Mesenchymal stem cell (in vitro differentiated cells and primary cell): ENCODE measurements around the gene ZNF280B.
"Not testable (repeated sequence)": the region's sequence is repeated elsewhere in the genome, so short reads cannot be mapped to it uniquely, and the experiment has no call there.

Experiments used
- DNase-seq: peaks from one replicate; pipeline ENCODE4 v3.0.0-alpha.2; 2013
- H2AFZ ChIP-seq: one replicate; pipeline ENCODE4 v1.6.1; 2013; ENCODE audit warnings: low read depth, mild to moderate bottlenecking, control low read depth, inconsistent platforms, low read length, moderate library complexity
- H2AK5ac ChIP-seq: 2 replicates; pipeline ENCODE4 v1.6.1; 2013; ENCODE audit warnings: low read length, moderate library complexity, mild to moderate bottlenecking, inconsistent platforms; ENCODE audit not compliant: severe bottlenecking
- H2BK120ac ChIP-seq: one replicate; pipeline ENCODE4 v1.6.1; 2013; ENCODE audit warnings: low read depth, mild to moderate bottlenecking, inconsistent platforms, low read length, moderate library complexity
- H2BK12ac ChIP-seq, 2 experiments: one replicate each; pipeline ENCODE4 v1.6.1; 2013; ENCODE audit warnings: inconsistent platforms in 2 of 2, low read length in 2 of 2, mild to moderate bottlenecking in 2 of 2, moderate library complexity in 2 of 2, control low read depth in 1 of 2
- H2BK15ac ChIP-seq: one replicate; pipeline ENCODE4 v1.6.1; 2013; ENCODE audit warnings: mild to moderate bottlenecking, low read depth, inconsistent platforms; ENCODE audit not compliant: poor library complexity, severe bottlenecking
- H2BK5ac ChIP-seq: 2 replicates; pipeline ENCODE4 v1.6.1; 2013; ENCODE audit warnings: low read depth, mild to moderate bottlenecking, low read length, control low read depth, inconsistent platforms; ENCODE audit not compliant: poor library complexity, severe bottlenecking
- H3K14ac ChIP-seq, 2 experiments: one replicate each; pipeline ENCODE4 v1.6.1; 2013; ENCODE audit warnings: inconsistent platforms in 2 of 2, low read length in 2 of 2, control low read depth in 1 of 2, mild to moderate bottlenecking in 1 of 2, moderate library complexity in 1 of 2
- H3K18ac ChIP-seq, 2 experiments: one replicate each; pipeline ENCODE4 v1.6.1; 2013; ENCODE audit warnings: inconsistent platforms in 2 of 2, low read length in 2 of 2, control low read depth in 1 of 2, low read depth in 1 of 2, mild to moderate bottlenecking in 1 of 2
- H3K23ac ChIP-seq, 2 experiments: one replicate each; pipeline ENCODE4 v1.6.1; 2013; ENCODE audit warnings: inconsistent platforms in 2 of 2, low read length in 2 of 2, mild to moderate bottlenecking in 2 of 2, moderate library complexity in 2 of 2, control low read depth in 1 of 2
- H3K27ac ChIP-seq: 2 replicates; pipeline ENCODE4 v1.5.1; 2013; ENCODE audit warnings: mild to moderate bottlenecking, moderate library complexity, low read length, control low read depth, inconsistent platforms; ENCODE audit not compliant: poor library complexity, severe bottlenecking
- H3K27me3 ChIP-seq, 2 experiments: 2 replicates each; pipeline versions ENCODE4 v1.6.1 to v1.7.0; 2013; ENCODE audit warnings: low read length in 2 of 2, mild to moderate bottlenecking in 2 of 2, moderate library complexity in 2 of 2, control low read depth in 1 of 2, inconsistent platforms in 1 of 2; ENCODE audit not compliant: control insufficient read depth in 1 of 2, insufficient read depth in 1 of 2
- H3K36me3 ChIP-seq, 2 experiments: 2 replicates each; pipeline versions ENCODE4 v1.6.1 to v1.7.0; 2013; ENCODE audit warnings: low read length in 2 of 2, control low read depth in 1 of 2, inconsistent platforms in 1 of 2, low read depth in 1 of 2, mild to moderate bottlenecking in 1 of 2; ENCODE audit not compliant: insufficient read depth in 2 of 2, control insufficient read depth in 1 of 2
- H3K4ac ChIP-seq, 2 experiments: one replicate each; pipeline ENCODE4 v1.6.1; 2013; ENCODE audit warnings: inconsistent platforms in 2 of 2, low read length in 2 of 2, mild to moderate bottlenecking in 2 of 2, moderate library complexity in 2 of 2, control low read depth in 1 of 2, low read depth in 1 of 2
- H3K4me1 ChIP-seq: 2 replicates; pipeline ENCODE4 v1.6.1; 2013; ENCODE audit warnings: low read depth, low read length, control low read depth; ENCODE audit not compliant: control insufficient read depth, insufficient read depth
- H3K4me2 ChIP-seq: 2 replicates; pipeline ENCODE4 v1.6.1; 2013; ENCODE audit warnings: low read length, mild to moderate bottlenecking, inconsistent platforms; ENCODE audit not compliant: poor library complexity, severe bottlenecking
- H3K4me3 ChIP-seq, 2 experiments: 2 replicates each; pipeline versions ENCODE4 v1.5.1 to v1.7.0; 2013; ENCODE audit warnings: low read length in 2 of 2, mild to moderate bottlenecking in 2 of 2, control low read depth in 1 of 2, low read depth in 1 of 2; ENCODE audit not compliant: insufficient read depth in 1 of 2
- H3K79me1 ChIP-seq: replicated peaks from 2 replicates; pipeline ENCODE4 v1.6.1; 2013; ENCODE audit warnings: mild to moderate bottlenecking, control low read depth, low read length, inconsistent platforms; ENCODE audit not compliant: poor library complexity, severe bottlenecking
- H3K9ac ChIP-seq: 2 replicates; pipeline ENCODE4 v1.7.0; 2013; ENCODE audit warnings: mild to moderate bottlenecking, low read length, moderate library complexity
- H3K9me3 ChIP-seq: 2 replicates; pipeline ENCODE4 v1.7.0; 2013; ENCODE audit warnings: mild to moderate bottlenecking, low read length; ENCODE audit not compliant: control insufficient read depth
- H4K8ac ChIP-seq: one replicate; pipeline ENCODE4 v1.6.1; 2013; ENCODE audit warnings: inconsistent platforms, mild to moderate bottlenecking, low read length, moderate library complexity
- H4K91ac ChIP-seq: one replicate; pipeline ENCODE4 v1.6.1; 2013; ENCODE audit warnings: mild to moderate bottlenecking, low read length, inconsistent platforms
- WGBS: methylation state at CpG from one replicate; pipeline ENCODE4 v1.1.7; 2013; ENCODE audit warnings: mixed read lengths; 5-methylcytosine and 5-hydroxymethylcytosine counted together

Gene ZNF280B

DNA sequence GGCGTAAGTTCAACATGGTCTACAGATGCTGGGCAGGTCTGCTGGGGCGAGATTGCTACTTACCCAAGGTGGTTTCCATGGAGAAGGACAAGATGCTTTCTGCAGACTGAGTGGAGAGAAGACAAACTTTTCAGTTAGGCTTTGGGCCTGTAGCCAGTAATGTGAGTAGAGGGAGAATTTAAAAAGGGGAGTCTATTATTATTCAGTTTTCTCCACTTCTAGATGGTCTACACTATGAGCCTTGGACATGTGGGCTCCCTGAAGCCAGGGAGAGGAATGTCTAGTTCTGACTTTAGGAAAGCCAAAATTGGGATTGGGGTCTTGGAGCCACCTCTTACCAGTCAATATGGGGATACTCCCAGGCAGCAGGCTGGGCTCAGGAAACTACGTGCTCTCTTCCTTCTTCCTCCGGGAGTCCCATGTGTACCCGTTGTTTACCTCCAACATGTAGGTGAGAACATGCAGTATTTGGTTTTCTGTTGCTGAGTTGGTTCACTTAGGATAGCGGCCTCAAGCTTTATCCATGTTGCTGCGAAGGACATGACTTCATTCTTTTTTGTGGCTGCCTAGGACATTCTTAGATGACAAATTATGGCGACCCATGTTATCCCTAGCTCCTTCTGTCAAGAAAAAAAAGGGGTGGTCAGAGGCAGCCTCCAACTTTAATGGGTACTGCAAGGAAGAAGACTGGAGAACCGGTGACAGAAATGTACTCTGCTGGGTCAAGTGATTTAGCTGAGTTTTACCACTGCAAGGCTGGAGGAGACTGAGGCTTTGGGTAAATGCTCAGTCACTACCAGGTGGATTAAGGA is 26.3 kb upstream of the ZNF280B start:
- WGBS = 66% methylated on average over 9 of the region's 9 CpGs
- Histone ChIP-seq H3K9ac (no peak overlapping the region), H3K14ac (no peak overlapping the region), H2AFZ (no peak overlapping the region), H3K4me2 (no peak overlapping the region), H3K79me1 (no peaks in the 10 kb centered on the region), H2BK12ac (no peak overlapping the region), H3K4me3 (no peak overlapping the region), H3K27me3 (peaks cover 0 to 2% of the 10 kb centered on the region in 2 experiments), H3K27ac (no peak overlapping the region), H2BK5ac (no peak overlapping the region), H3K18ac (no peak overlapping the region), H3K9me3 (peaks cover 3% of the 10 kb centered on the region), H3K23ac (no peak overlapping the region), H2AK5ac (no peak overlapping the region), H3K4ac (no peak overlapping the region), H3K4me1 (no peaks in the 10 kb centered on the region), H4K8ac (no peak overlapping the region), H4K91ac (no peak overlapping the region), H2BK15ac (no peak overlapping the region), H3K36me3 (no peaks in the 10 kb centered on the region), H2BK120ac (no peak overlapping the region)
- DNase-seq = no peak

DNA sequence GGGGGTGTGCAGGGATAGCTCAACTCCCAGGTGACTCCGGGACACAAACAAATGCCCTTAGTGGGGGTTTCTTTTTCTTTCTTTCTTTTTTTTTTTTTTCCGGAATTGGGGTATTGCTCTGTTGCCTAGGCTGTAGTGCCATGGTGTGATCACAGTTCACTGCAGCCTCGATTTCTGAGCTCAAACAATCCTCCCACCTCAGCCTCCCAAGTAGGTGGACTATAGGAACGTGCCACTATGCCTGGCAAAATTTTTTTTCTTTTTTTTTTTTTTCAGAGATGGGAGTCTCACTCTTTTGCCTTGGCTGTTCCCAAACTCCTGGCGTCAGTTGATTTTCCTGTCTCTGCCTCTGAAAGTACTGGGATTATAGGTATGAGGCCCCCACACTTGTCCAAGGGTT is 25.3 kb upstream of the ZNF280B start:
- Histone ChIP-seq H3K4me3 (no peak overlapping the region), H3K27me3 (peaks cover 0 to 2% of the 10 kb centered on the region in 2 experiments), H3K27ac (no peak overlapping the region), H3K4ac (no peak overlapping the region), H3K36me3 (no peaks in the 10 kb centered on the region), H2BK12ac (no peak overlapping the region), H3K9ac (no peak overlapping the region), H2BK5ac (no peak overlapping the region), H3K9me3 (peaks cover 3% of the 10 kb centered on the region), H4K8ac (no peak overlapping the region), H3K4me2 (no peak overlapping the region), H2AFZ (no peak overlapping the region), H4K91ac (no peak overlapping the region), H3K18ac (no peak overlapping the region), H3K79me1 (no peaks in the 10 kb centered on the region), H2AK5ac (no peak overlapping the region), H3K4me1 (no peaks in the 10 kb centered on the region), H2BK120ac (no peak overlapping the region), H3K14ac (no peak overlapping the region), H2BK15ac (no peak overlapping the region), H3K23ac (no peak overlapping the region)
- WGBS = 50% methylated on average over 1 of the region's 5 CpGs
- DNase-seq = no peak

DNA sequence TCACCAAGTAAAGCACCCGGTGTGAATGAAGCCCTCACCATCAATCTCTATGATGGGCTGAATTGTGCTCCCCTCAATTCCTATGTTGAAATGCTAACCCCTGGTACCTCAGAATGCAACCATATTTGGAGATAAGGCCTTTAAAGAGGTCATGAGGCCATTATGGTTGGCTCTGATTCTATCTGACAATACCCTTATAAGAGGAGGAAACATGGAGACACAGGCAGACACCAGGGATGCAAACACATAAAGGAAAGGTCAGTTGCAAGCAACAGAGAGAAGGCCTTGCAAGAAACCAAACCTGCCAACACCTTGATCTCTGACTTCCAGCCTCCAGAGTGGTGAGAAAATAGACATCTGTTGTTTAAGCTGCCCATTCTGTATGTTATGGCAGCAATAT is 24.9 kb upstream of the ZNF280B start:
- 83% methylated on average over 1 of the region's 1 CpG for WGBS
- H3K23ac ChIP-seq = no peak overlapping the region
- H4K8ac ChIP-seq = no peak overlapping the region
- no peak overlapping the region for H3K4me3 ChIP-seq
- no peak overlapping the region for H3K4ac ChIP-seq
- H3K4me2 ChIP-seq = no peak overlapping the region
- H3K4me1 ChIP-seq = no peaks in the 10 kb centered on the region
- no peak overlapping the region for H2BK12ac ChIP-seq
- no peak overlapping the region for H3K14ac ChIP-seq
- H2AFZ ChIP-seq = no peak overlapping the region
- no peaks in the 10 kb centered on the region for H3K36me3 ChIP-seq
- H4K91ac ChIP-seq = no peak overlapping the region
- peaks cover 0 to 2% of the 10 kb centered on the region in 2 experiments for H3K27me3 ChIP-seq
- no peak overlapping the region for H2BK5ac ChIP-seq
- no peak overlapping the region for H3K27ac ChIP-seq
- H2AK5ac ChIP-seq = no peak overlapping the region
- H3K9me3 ChIP-seq = peaks cover 3% of the 10 kb centered on the region
- no peak for DNase-seq
- no peaks in the 10 kb centered on the region for H3K79me1 ChIP-seq
- H3K9ac ChIP-seq = no peak overlapping the region
- H2BK120ac ChIP-seq = no peak overlapping the region
- H3K18ac ChIP-seq = no peak overlapping the region
- no peak overlapping the region for H2BK15ac ChIP-seq

DNA sequence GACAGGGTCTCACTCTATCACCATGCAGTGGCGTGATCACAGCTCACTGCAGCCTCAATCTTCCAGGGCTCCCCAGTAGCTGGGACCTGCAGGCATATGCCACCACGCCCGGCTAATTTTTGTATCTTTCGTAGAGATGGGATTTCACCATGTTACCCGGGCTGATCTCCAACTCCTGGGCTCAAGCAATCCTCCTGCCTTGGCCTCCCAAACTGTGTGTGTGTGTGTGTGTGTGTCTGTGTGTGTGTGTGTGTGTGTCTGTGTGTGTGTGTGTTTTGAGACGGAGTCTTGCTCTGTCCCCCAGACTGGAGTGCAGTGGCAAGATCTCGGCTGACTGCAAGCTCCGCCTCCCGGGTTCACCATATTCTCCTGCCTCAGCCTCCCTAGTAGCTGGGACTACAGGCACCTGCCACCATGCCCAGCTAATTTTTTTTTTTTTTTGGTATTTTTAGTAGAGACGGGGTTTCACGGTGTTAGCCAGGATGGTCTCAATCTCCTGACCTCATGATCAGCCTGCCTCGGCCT is 24.1 kb upstream of the ZNF280B start:
- H4K8ac ChIP-seq, H3K9me3 ChIP-seq, H3K9ac ChIP-seq, H2BK5ac ChIP-seq, H2BK12ac ChIP-seq, H3K14ac ChIP-seq, H3K4me1 ChIP-seq, H3K4me2 ChIP-seq, H2AK5ac ChIP-seq, H3K18ac ChIP-seq, H2BK120ac ChIP-seq, H4K91ac ChIP-seq, H2AFZ ChIP-seq, H3K23ac ChIP-seq, H3K79me1 ChIP-seq, H3K27me3 ChIP-seq, DNase-seq, H3K27ac ChIP-seq, H3K36me3 ChIP-seq, H3K4ac ChIP-seq, H2BK15ac ChIP-seq, H3K4me3 ChIP-seq: not testable (repeated sequence)
- 81% methylated on average over 8 of the region's 12 CpGs for WGBS
